Neural progenitor cell (in vitro differentiated cells): Measurements from ENCODE around the gene CCDC179. TPM values are rescaled to one million over a fixed set of nuclear protein-coding genes. Genes with fewer than 3 reads are reported as not detected.

Source experiments
- DNase-seq: peaks from one replicate; pipeline ENCODE4 v3.0.0-alpha.2; 2016; ENCODE audit warnings: low spot score
- H2AFZ ChIP-seq: fragments of 200-600 bp; sonication (generic); replicated peaks from 2 replicates; pipeline ENCODE4 v1.6.1; 2016; ENCODE audit warnings: antibody characterized with exemption
- H3F3A ChIP-seq: fragments of 200-600 bp; sonication (generic); 2 replicates; pipeline ENCODE4 v1.6.1; 2016; ENCODE audit warnings: antibody characterized with exemption, low read depth
- H3K27ac ChIP-seq: fragments of 200-600 bp; sonication (generic); 2 replicates; pipeline ENCODE4 v1.5.1; 2016; ENCODE audit warnings: mild to moderate bottlenecking
- H3K27me3 ChIP-seq: fragments of 200-600 bp; sonication (generic); 2 replicates; pipeline ENCODE4 v1.6.1; 2016; ENCODE audit warnings: mild to moderate bottlenecking, moderate library complexity
- H3K36me3 ChIP-seq: fragments of 200-600 bp; sonication (generic); 2 replicates; pipeline ENCODE4 v1.5.1; 2016
- H3K4me1 ChIP-seq: fragments of 200-600 bp; sonication (generic); 2 replicates; pipeline ENCODE4 v1.6.1; 2016; ENCODE audit warnings: mixed run types
- H3K4me2 ChIP-seq: fragments of 200-600 bp; sonication (generic); 2 replicates; pipeline ENCODE4 v1.6.1; 2016
- H3K4me3 ChIP-seq: fragments of 200-600 bp; sonication (generic); 2 replicates; pipeline ENCODE4 v1.5.1; 2016
- H3K79me2 ChIP-seq: fragments of 200-600 bp; sonication (generic); 2 replicates; pipeline ENCODE4 v1.6.1; 2016; ENCODE audit warnings: low read depth
- H3K9ac ChIP-seq: fragments of 200-600 bp; sonication (generic); 2 replicates; pipeline ENCODE4 v1.6.1; 2016
- H3K9me3 ChIP-seq: fragments of 200-600 bp; sonication (generic); 2 replicates; pipeline ENCODE4 v1.5.1; 2016; ENCODE audit warnings: low read depth
- H4K20me1 ChIP-seq: fragments of 200-600 bp; sonication (generic); 2 replicates; pipeline ENCODE4 v1.6.1; 2016; ENCODE audit warnings: low read depth
- H3K27ac Mint-ChIP-seq: 3 replicates; pipeline ENCODE4 v1.8.0; 2021; ENCODE audit warnings: mixed read lengths
- H3K27me3 Mint-ChIP-seq: 2 replicates; pipeline ENCODE4 v1.8.0; 2022; ENCODE audit warnings: low read depth, mild to moderate bottlenecking, inconsistent platforms, moderate library complexity, mixed read lengths; ENCODE audit not compliant: insufficient read depth
- H3K36me3 Mint-ChIP-seq: 3 replicates; pipeline ENCODE4 v1.8.0; 2021; ENCODE audit warnings: mixed read lengths
- H3K4me1 Mint-ChIP-seq: 3 replicates; pipeline ENCODE4 v1.8.0; 2021; ENCODE audit warnings: mixed read lengths
- H3K4me3 Mint-ChIP-seq: 3 replicates; pipeline ENCODE4 v1.8.0; 2021; ENCODE audit warnings: mild to moderate bottlenecking, moderate library complexity, mixed read lengths
- H3K9me3 Mint-ChIP-seq: 3 replicates; pipeline ENCODE4 v1.8.0; 2020; ENCODE audit warnings: mixed read lengths
- EZH2 ChIP-seq: fragments of 200-600 bp; sonication (generic); IDR thresholded peaks from 2 replicates; pipeline ENCODE4 v1.6.1; 2017; ENCODE audit warnings: antibody characterized with exemption, mild to moderate bottlenecking, moderate library complexity
- EZH2phosphoT487 ChIP-seq: fragments of 200-600 bp; sonication (generic); IDR thresholded peaks from 2 replicates; pipeline ENCODE4 v1.6.1; 2017; ENCODE audit warnings: antibody characterized with exemption
- total RNA-seq: library from RNA; depleted of rRNA; stranded (reverse); fragments of >200 nt; gene quantifications from 2 replicates; pipeline ENCODE4 v1.2.3, GENCODE V29; 2015; ENCODE audit warnings: low replicate concordance
- TF ChIP-seq, protein P1 (sequence below): fragments of 200-600 bp; sonication (generic); IDR thresholded peaks from 2 replicates; pipeline ENCODE4 v1.5.1; 2017; ENCODE audit warnings: antibody characterized with exemption, mild to moderate bottlenecking

The CCDC179 gene
- total RNA-seq, 1 donor from 2014 or later: not detected

DNA sequence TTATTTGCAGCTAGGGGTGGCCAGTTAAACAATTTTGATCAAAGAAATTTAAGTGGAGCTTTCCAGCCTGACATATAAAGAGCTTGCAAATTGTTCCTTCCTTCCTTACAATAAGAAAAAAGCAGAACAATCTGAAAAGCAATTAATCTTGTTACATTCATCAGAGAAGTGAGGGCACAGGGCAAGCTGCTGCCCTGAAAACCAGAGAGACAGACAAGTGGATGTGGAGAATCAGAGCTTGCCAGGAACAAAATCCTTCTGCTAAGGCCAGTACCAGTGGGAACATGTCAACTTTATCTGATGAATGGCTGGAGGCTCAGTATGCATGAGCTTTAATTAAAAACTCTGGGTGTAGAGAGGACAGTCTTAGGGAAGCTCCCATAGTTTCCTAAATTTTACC is 8.8 kb downstream of the CCDC179 start:
- H4K20me1 ChIP-seq: no peaks in the 10 kb centered on the region
- no peaks in the 10 kb centered on the region for H3K27me3 ChIP-seq
- no peaks in the 10 kb centered on the region for H3K4me1 ChIP-seq
- H3K4me1 Mint-ChIP-seq: no peaks in the 10 kb centered on the region
- H3K9me3 Mint-ChIP-seq: no peaks in the 10 kb centered on the region
- no peaks in the 10 kb centered on the region for H3K27me3 Mint-ChIP-seq
- no peak overlapping the region for H3K4me3 ChIP-seq
- no peak overlapping the region for H2AFZ ChIP-seq
- no peaks in the 10 kb centered on the region for H3K9me3 ChIP-seq
- no peaks in the 10 kb centered on the region for H3K79me2 ChIP-seq
- H3K9ac ChIP-seq: no peak overlapping the region
- H3F3A ChIP-seq: no peaks in the 10 kb centered on the region
- no peak overlapping the region for H3K27ac ChIP-seq
- H3K4me2 ChIP-seq: no peak overlapping the region
- TF ChIP-seq, protein P1, sequence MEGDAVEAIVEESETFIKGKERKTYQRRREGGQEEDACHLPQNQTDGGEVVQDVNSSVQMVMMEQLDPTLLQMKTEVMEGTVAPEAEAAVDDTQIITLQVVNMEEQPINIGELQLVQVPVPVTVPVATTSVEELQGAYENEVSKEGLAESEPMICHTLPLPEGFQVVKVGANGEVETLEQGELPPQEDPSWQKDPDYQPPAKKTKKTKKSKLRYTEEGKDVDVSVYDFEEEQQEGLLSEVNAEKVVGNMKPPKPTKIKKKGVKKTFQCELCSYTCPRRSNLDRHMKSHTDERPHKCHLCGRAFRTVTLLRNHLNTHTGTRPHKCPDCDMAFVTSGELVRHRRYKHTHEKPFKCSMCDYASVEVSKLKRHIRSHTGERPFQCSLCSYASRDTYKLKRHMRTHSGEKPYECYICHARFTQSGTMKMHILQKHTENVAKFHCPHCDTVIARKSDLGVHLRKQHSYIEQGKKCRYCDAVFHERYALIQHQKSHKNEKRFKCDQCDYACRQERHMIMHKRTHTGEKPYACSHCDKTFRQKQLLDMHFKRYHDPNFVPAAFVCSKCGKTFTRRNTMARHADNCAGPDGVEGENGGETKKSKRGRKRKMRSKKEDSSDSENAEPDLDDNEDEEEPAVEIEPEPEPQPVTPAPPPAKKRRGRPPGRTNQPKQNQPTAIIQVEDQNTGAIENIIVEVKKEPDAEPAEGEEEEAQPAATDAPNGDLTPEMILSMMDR: no peak
- TF ChIP-seq EZH2 (no peak), EZH2phosphoT487 (no peak)
- no peaks in the 10 kb centered on the region for H3K36me3 Mint-ChIP-seq
- no peaks in the 10 kb centered on the region for H3K36me3 ChIP-seq
- no peak overlapping the region for H3K27ac Mint-ChIP-seq
- no peak for DNase-seq
- no peak overlapping the region for H3K4me3 Mint-ChIP-seq

DNA sequence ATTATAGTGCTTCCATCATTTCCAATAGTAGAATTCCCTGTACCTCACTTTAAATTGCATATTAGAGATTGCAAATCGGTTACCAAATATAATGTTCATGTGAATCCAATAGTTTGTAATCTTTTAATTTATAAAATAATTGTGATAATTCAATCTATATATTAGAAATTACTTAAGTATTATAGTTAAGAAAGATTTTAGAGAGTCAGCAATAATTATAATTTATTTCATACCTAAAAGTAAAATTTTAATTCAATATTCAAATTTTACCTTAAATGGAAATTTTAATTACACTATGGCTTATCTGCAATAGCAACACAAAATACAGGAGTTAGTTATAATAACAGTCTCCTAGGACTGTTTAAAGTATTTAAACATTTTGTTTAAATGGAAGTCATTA is 13.5 kb downstream of the CCDC179 start:
- no peak overlapping the region for H2AFZ ChIP-seq
- H3K79me2 ChIP-seq: no peaks in the 10 kb centered on the region
- DNase-seq: no peak
- H3K4me3 ChIP-seq: no peak overlapping the region
- no peaks in the 10 kb centered on the region for H3F3A ChIP-seq
- H3K27ac ChIP-seq: no peak overlapping the region
- H3K9me3 ChIP-seq: no peaks in the 10 kb centered on the region
- H3K4me1 ChIP-seq: no peaks in the 10 kb centered on the region
- no peaks in the 10 kb centered on the region for H3K36me3 ChIP-seq
- no peak overlapping the region for H3K9ac ChIP-seq
- H3K27me3 ChIP-seq: no peaks in the 10 kb centered on the region
- TF ChIP-seq, protein P1: no peak
- no peak for TF ChIP-seq EZH2
- no peak for TF ChIP-seq EZH2phosphoT487
- Mint-ChIP-seq H3K4me1 (no peaks in the 10 kb centered on the region), H3K27ac (no peak overlapping the region), H3K27me3 (no peaks in the 10 kb centered on the region), H3K9me3 (no peaks in the 10 kb centered on the region), H3K4me3 (no peak overlapping the region), H3K36me3 (no peaks in the 10 kb centered on the region)
- no peaks in the 10 kb centered on the region for H4K20me1 ChIP-seq
- no peak overlapping the region for H3K4me2 ChIP-seq

DNA sequence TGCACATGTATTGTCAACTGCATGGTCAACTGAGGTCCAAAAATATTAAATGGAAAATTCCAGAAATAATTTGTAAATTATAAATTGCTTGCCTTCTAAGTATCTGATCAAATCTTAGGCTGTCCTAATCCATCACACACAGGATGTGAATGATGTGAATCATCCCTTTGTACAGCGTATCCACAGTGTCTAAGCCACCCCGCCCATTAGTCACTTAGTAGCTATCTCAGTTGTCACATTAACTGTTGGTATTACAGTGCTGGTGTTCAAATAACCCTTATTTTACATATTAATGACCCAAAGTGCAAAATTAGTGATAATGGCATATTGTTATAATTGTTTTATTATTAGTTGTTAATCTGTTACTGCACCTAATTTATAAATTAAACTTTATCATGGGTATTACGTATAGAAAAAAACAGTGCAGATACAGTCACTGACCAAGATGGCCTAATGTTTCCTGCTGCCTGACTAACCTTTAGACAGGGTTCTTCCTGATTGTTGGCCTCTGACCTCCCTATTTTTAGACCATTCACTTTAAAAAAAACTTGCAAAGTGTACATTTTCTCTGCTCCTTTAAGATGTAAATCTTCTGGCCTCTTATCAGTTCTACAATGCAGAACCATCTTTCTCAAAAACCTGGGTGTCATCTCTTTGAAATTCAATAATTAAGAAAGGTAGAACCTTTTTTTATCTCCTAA is 27.8 kb downstream of the CCDC179 start:
- TF ChIP-seq, protein P1: no peak
- no peak for TF ChIP-seq EZH2phosphoT487
- TF ChIP-seq EZH2: no peak

More for the DNA sequence above, 27.8 kb downstream of the CCDC179 start:
- Mint-ChIP-seq H3K9me3 (no peaks in the 10 kb centered on the region), H3K4me3 (no peak overlapping the region), H3K36me3 (no peaks in the 10 kb centered on the region), H3K27me3 (peaks cover 2% of the 10 kb centered on the region), H3K27ac (no peak overlapping the region), H3K4me1 (peaks cover 8% of the 10 kb centered on the region)
- no peak overlapping the region for H3K4me3 ChIP-seq
- no peaks in the 10 kb centered on the region for H3K79me2 ChIP-seq
- H3K9ac ChIP-seq: no peak overlapping the region
- H3F3A ChIP-seq: no peaks in the 10 kb centered on the region
- no peak overlapping the region for H2AFZ ChIP-seq
- H3K4me2 ChIP-seq: no peak overlapping the region
- DNase-seq: no peak
- H3K27ac ChIP-seq: no peak overlapping the region
- peaks cover 11% of the 10 kb centered on the region for H3K27me3 ChIP-seq
- peaks cover 15% of the 10 kb centered on the region for H3K4me1 ChIP-seq
- no peaks in the 10 kb centered on the region for H3K36me3 ChIP-seq
- no peaks in the 10 kb centered on the region for H4K20me1 ChIP-seq
- no peaks in the 10 kb centered on the region for H3K9me3 ChIP-seq
